Neural crest cell (in vitro differentiated cells): ENCODE data around the gene OTOG. TPM values are rescaled to one million over a fixed set of nuclear protein-coding genes. Genes with fewer than 3 reads are reported as not detected.

ENCODE experiments used
- DNase-seq: peaks from one replicate; pipeline ENCODE4 v3.0.0; 2021; ENCODE audit warnings: low read depth, mixed read lengths, low spot score
- H3K27ac Mint-ChIP-seq: one replicate; pipeline ENCODE4 v1.8.0; 2021; ENCODE audit warnings: mild to moderate bottlenecking, mixed read lengths; ENCODE audit not compliant: unreplicated experiment
- H3K27me3 Mint-ChIP-seq: 2 replicates; pipeline ENCODE4 v1.8.0; 2021; ENCODE audit warnings: low read depth, mild to moderate bottlenecking, mixed read lengths
- H3K36me3 Mint-ChIP-seq: 2 replicates; pipeline ENCODE4 v1.8.0; 2021; ENCODE audit warnings: low read depth, mild to moderate bottlenecking, mixed read lengths
- H3K4me1 Mint-ChIP-seq: 2 replicates; pipeline ENCODE4 v1.8.0; 2021; ENCODE audit warnings: mixed read lengths
- H3K4me3 Mint-ChIP-seq: one replicate; pipeline ENCODE4 v1.8.0; 2021; ENCODE audit warnings: mild to moderate bottlenecking, mixed read lengths
- H3K9me3 Mint-ChIP-seq: 2 replicates; pipeline ENCODE4 v1.8.0; 2021; ENCODE audit warnings: mixed read lengths
- CTCF ChIP-seq: fragments of 200-600 bp; sonication (generic); conservative IDR thresholded peaks from 2 replicates; pipeline ENCODE4 v1.5.0; 2021; ENCODE audit warnings: antibody characterized with exemption, mild to moderate bottlenecking
- total RNA-seq: library from RNA; stranded (reverse); gene quantifications from 2 replicates; pipeline ENCODE4 v1.2.1, GENCODE V29; 2021

Gene OTOG
- total RNA-seq, 1 donor from 2014 or later, result not detected

- H3K27ac Mint-ChIP-seq, result no peak overlapping the region
- no peak for TF ChIP-seq CTCF
- H3K9me3 Mint-ChIP-seq, result no peaks in the 10 kb centered on the region
- DNase-seq, result no peak
- H3K27me3 Mint-ChIP-seq, result peaks cover 45% of the 10 kb centered on the region
- no peaks in the 10 kb centered on the region for H3K36me3 Mint-ChIP-seq
- peaks cover 4% of the 10 kb centered on the region for H3K4me1 Mint-ChIP-seq
- H3K4me3 Mint-ChIP-seq, result no peak overlapping the region
These were observed 50.7 kb downstream of the OTOG start for GRCh38 chr11:17597770-17598169.

GRCh38 chr11:17598700-17599459 is 51.8 kb downstream of the OTOG start:
- H3K36me3 Mint-ChIP-seq, result no peaks in the 10 kb centered on the region
- no peak overlapping the region for H3K27ac Mint-ChIP-seq
- peaks cover 4% of the 10 kb centered on the region for H3K4me1 Mint-ChIP-seq
- peak; percentile 91 for DNase-seq
- no peak overlapping the region for H3K4me3 Mint-ChIP-seq
- peak; percentile 88 for TF ChIP-seq CTCF
- peaks cover 40% of the 10 kb centered on the region for H3K27me3 Mint-ChIP-seq
- H3K9me3 Mint-ChIP-seq, result no peaks in the 10 kb centered on the region

GRCh38 chr11:17599460-17599925 is 52.4 kb downstream of the OTOG start:
- Mint-ChIP-seq H3K9me3 (no peaks in the 10 kb centered on the region), H3K4me1 (peaks cover 4% of the 10 kb centered on the region), H3K4me3 (no peak overlapping the region), H3K27me3 (peaks cover 36% of the 10 kb centered on the region), H3K36me3 (no peaks in the 10 kb centered on the region), H3K27ac (no peak overlapping the region)
- no peak for TF ChIP-seq CTCF
- DNase-seq, result no peak

GRCh38 chr11:17600316-17601255 is 53.5 kb downstream of the OTOG start:
- no peak for TF ChIP-seq CTCF
- Mint-ChIP-seq H3K36me3 (no peaks in the 10 kb centered on the region), H3K9me3 (no peaks in the 10 kb centered on the region), H3K27me3 (peaks cover 26% of the 10 kb centered on the region), H3K4me3 (no peak overlapping the region), H3K4me1 (peaks cover 4% of the 10 kb centered on the region), H3K27ac (peak overlapping the region; percentile 78)
- no peak for DNase-seq

GRCh38 chr11:17601256-17601671 is 54.2 kb downstream of the OTOG start:
- H3K36me3 Mint-ChIP-seq, result no peaks in the 10 kb centered on the region
- H3K4me1 Mint-ChIP-seq, result peaks cover 4% of the 10 kb centered on the region

More at GRCh38 chr11:17601256-17601671, 54.2 kb downstream of the OTOG start:
- Mint-ChIP-seq H3K4me3 (no peak overlapping the region), H3K27ac (peak overlapping the region; percentile 78), H3K9me3 (no peaks in the 10 kb centered on the region), H3K27me3 (peaks cover 19% of the 10 kb centered on the region)
- no peak for DNase-seq
- TF ChIP-seq CTCF, result no peak
